A549 (cell line): ENCODE results near the gene MRAP2. TPM values are rescaled to one million over a fixed set of nuclear protein-coding genes. Genes with fewer than 3 reads are reported as not detected.

Experiments
- ATAC-seq, 2 experiments: fragments of 200-7000 bp in 1 of 2; fragments of >200 bp in 1 of 2; cut with Nextera tagmentation in 1 of 2; cut with Tn5 transposase in 1 of 2; 3 replicates each; pipeline versions ENCODE4 v1.8.0 to v1.9.1; 2018 to 2020; ENCODE audit warnings: mild to moderate bottlenecking in 1 of 2, moderate library complexity in 1 of 2
- CTCF ChIA-PET: fragments of 300-600 bp; sonication (Branson Sonifier 250); formaldehyde crosslinking; extraction: SDS; loops from one replicate; lab custom pipeline; 2021; ENCODE audit warnings: antibody characterized with exemption, inconsistent platforms; lab: Yijun Ruan, JAX
- POLR2A ChIA-PET: fragments of 350-600 bp; formaldehyde crosslinking; extraction: SDS; loops from one replicate; lab custom pipeline; 2021; ENCODE audit warnings: antibody characterized with exemption, inconsistent platforms; lab: Yijun Ruan, JAX
- DNase-seq, 2 experiments: peaks; one replicate each; pipeline versions ENCODE4 v3.0.0 to v3.0.0-alpha.2; 2011 to 2016; ENCODE audit warnings: low read depth in 1 of 2, low spot score in 1 of 2
- FAIRE-seq: peaks from 2 replicates; lab custom pipeline; 2011; peaks lifted over from hg19 to GRCh38; lab: Jason Lieb, UNC
- H3K27ac ChIP-seq, 2 experiments: fragments of >200 bp; sonication (Bioruptor Twin); formaldehyde crosslinking; 3 replicates each; pipeline ENCODE4 v1.5.1; 2016 to 2017
- H3K4me1 ChIP-seq: fragments of >200 bp; sonication (Bioruptor Twin); formaldehyde crosslinking; 3 replicates; pipeline ENCODE4 v1.6.1; 2016
- H3K4me2 ChIP-seq: fragments of >200 bp; sonication (Bioruptor Twin); formaldehyde crosslinking; 3 replicates; pipeline ENCODE4 v1.6.1; 2016
- H3K4me3 ChIP-seq: fragments of >200 bp; sonication (Bioruptor Twin); formaldehyde crosslinking; 3 replicates; pipeline ENCODE4 v1.5.1; 2016
- H3K9me3 ChIP-seq: fragments of >200 bp; sonication (Bioruptor Twin); formaldehyde crosslinking; 3 replicates; pipeline ENCODE4 v1.6.1; 2016
- CHD4 ChIP-seq: fragments of 200-600 bp; sonication (generic); IDR thresholded peaks from 2 replicates; pipeline ENCODE4 v1.6.1; 2016; ENCODE audit warnings: antibody characterized with exemption, mild to moderate bottlenecking, borderline replicate concordance
- EHF ChIP-seq: fragments of 250-450 bp; sonication (Bioruptor Pico); IDR thresholded peaks from 2 replicates; pipeline ENCODE4 v1.5.0; 2020; ENCODE audit warnings: mild to moderate bottlenecking
- EHMT2 ChIP-seq: fragments of 200-600 bp; sonication (generic); IDR thresholded peaks from 2 replicates; pipeline ENCODE4 v1.6.1; 2016; ENCODE audit warnings: antibody characterized with exemption, low read depth, mild to moderate bottlenecking, moderate library complexity
- HMGXB4 ChIP-seq: fragments of 250-450 bp; sonication (Bioruptor Pico); IDR thresholded peaks from 2 replicates; pipeline ENCODE4 v1.5.0; 2021; ENCODE audit warnings: mild to moderate bottlenecking, moderate library complexity, borderline replicate concordance
- JUNB ChIP-seq: fragments of >200 bp; sonication (Bioruptor Twin); formaldehyde crosslinking; IDR thresholded peaks from 2 replicates; pipeline ENCODE4 v1.6.1; 2016
- KDM1A ChIP-seq: fragments of 200-600 bp; sonication (generic); IDR thresholded peaks from 2 replicates; pipeline ENCODE4 v1.6.1; 2016; ENCODE audit warnings: low read depth, mild to moderate bottlenecking
- MAZ ChIP-seq: fragments of 150-350 bp; IDR thresholded peaks from 2 replicates; pipeline ENCODE4 v1.6.1; 2014; ENCODE audit warnings: antibody characterized with exemption, low read depth, low read length, borderline replicate concordance
- NFE2L2 ChIP-seq: fragments of 150-350 bp; conservative IDR thresholded peaks from 2 replicates; pipeline ENCODE4 v1.6.1; 2014; ENCODE audit warnings: low read length
- NPAS2 ChIP-seq: fragments of 250-450 bp; sonication (Bioruptor Pico); IDR thresholded peaks from 2 replicates; pipeline ENCODE4 v1.8.0; 2022; ENCODE audit warnings: mild to moderate bottlenecking, moderate library complexity, borderline replicate concordance
- NR3C1 ChIP-seq: fragments of >200 bp; sonication (Bioruptor Twin); formaldehyde crosslinking; IDR thresholded peaks from 3 replicates; pipeline ENCODE4 v1.6.1; 2017
- RAD21 ChIP-seq, 2 experiments: fragments of >200 bp in 1 of 2; sonication (Bioruptor Twin) in 1 of 2; formaldehyde crosslinking in 1 of 2; IDR thresholded peaks in 1 of 2; conservative IDR thresholded peaks in 1 of 2; 2 replicates in 1 of 2; 3 replicates in 1 of 2; pipeline ENCODE4 v1.6.1; 2012 to 2018; ENCODE audit warnings: inconsistent platforms in 1 of 2
- RCOR1 ChIP-seq: fragments of 150-350 bp; IDR thresholded peaks from 2 replicates; pipeline ENCODE4 v1.6.1; 2014; ENCODE audit warnings: antibody characterized with exemption, low read length, low read depth
- RNF2 ChIP-seq: fragments of 200-600 bp; sonication (generic); IDR thresholded peaks from 2 replicates; pipeline ENCODE4 v1.6.1; 2016; ENCODE audit warnings: low read depth, mild to moderate bottlenecking, antibody characterized with exemption, moderate library complexity, borderline replicate concordance
- SREBF2 ChIP-seq: fragments of 450-650 bp; IDR thresholded peaks from 2 replicates; pipeline ENCODE4 v1.6.1; 2014; ENCODE audit warnings: mild to moderate bottlenecking, moderate library complexity
- TFCP2L1 ChIP-seq: fragments of 250-450 bp; sonication (Bioruptor Pico); IDR thresholded peaks from 2 replicates; pipeline ENCODE4 v1.5.0; 2021; ENCODE audit warnings: mild to moderate bottlenecking
- TP53 ChIP-seq: fragments of 250-450 bp; sonication (Bioruptor Pico); IDR thresholded peaks from 2 replicates; pipeline ENCODE4 v1.5.0; 2021; ENCODE audit warnings: mild to moderate bottlenecking, moderate library complexity
- ZC3H11A ChIP-seq: fragments of 450-650 bp; IDR thresholded peaks from 2 replicates; pipeline ENCODE4 v1.6.1; 2014; ENCODE audit warnings: antibody characterized with exemption, mild to moderate bottlenecking
- polyA plus RNA-seq, 4 experiments: library from polyadenylated mRNA; depleted of rRNA in 3 of 4; stranded (reverse); fragments of >200 nt; fragmentation: RNase III in 1 of 4; extraction: RNeasy Plus Mini Kit Qiagen cat#74134 plus additional on column Dnase treatment in 1 of 4; gene quantifications; 2 replicates in 3 of 4; 3 replicates in 1 of 4; pipeline ENCODE4 v1.2.3, GENCODE V29; 2011 to 2017
- TF ChIP-seq, protein P1 (sequence below): IDR thresholded peaks from 2 replicates; pipeline ENCODE4 v1.6.1; 2012; ENCODE audit warnings: low read depth, borderline replicate concordance
- TF ChIP-seq, protein P2 (sequence below): fragments of 150-350 bp; IDR thresholded peaks from 2 replicates; pipeline ENCODE4 v1.6.1; 2014; ENCODE audit warnings: low read depth, mild to moderate bottlenecking, low read length
- TF ChIP-seq, protein P3 (sequence below): fragments of 200-600 bp; sonication (generic); IDR thresholded peaks from 2 replicates; pipeline ENCODE4 v1.6.1; 2016; ENCODE audit warnings: antibody characterized with exemption, mild to moderate bottlenecking, moderate library complexity
- TF ChIP-seq, protein P4 (sequence below): fragments of 250-450 bp; sonication (Bioruptor Pico); IDR thresholded peaks from 2 replicates; pipeline ENCODE4 v1.5.0; 2020; ENCODE audit warnings: low read depth, mild to moderate bottlenecking, moderate library complexity
- TF ChIP-seq, protein P5 (sequence below): fragments of >200 bp; sonication (Bioruptor Twin); formaldehyde crosslinking; IDR thresholded peaks from 2 replicates; pipeline ENCODE4 v1.6.1; 2016

Gene MRAP2
- polyA plus RNA-seq, 2 of the 4 experiments (the other 2 are of a cell fraction) = 0.75 to 2.2 TPM

- TF ChIP-seq, protein P1, sequence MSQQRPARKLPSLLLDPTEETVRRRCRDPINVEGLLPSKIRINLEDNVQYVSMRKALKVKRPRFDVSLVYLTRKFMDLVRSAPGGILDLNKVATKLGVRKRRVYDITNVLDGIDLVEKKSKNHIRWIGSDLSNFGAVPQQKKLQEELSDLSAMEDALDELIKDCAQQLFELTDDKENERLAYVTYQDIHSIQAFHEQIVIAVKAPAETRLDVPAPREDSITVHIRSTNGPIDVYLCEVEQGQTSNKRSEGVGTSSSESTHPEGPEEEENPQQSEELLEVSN = no peak
- TF ChIP-seq EHMT2 = no peak
- TF ChIP-seq ZC3H11A = no peak
Observed at GRCh38 chr6:84059082-84059481, 25.5 kb downstream of the MRAP2 start (continued).

- no peaks in the 10 kb centered on the region for H3K4me1 ChIP-seq
- ChIA-PET CTCF (no interaction called here), POLR2A (no interaction called here)
- DNase-seq (no peak), FAIRE-seq (no peak), ATAC-seq (no peak)
- H3K4me2 ChIP-seq = no peak overlapping the region
- no peak overlapping the region for H3K27ac ChIP-seq
- no peak overlapping the region for H3K4me3 ChIP-seq
- no peaks in the 10 kb centered on the region for H3K9me3 ChIP-seq
- TF ChIP-seq KDM1A (no peak), MAZ (no peak), SREBF2 (no peak), NR3C1 (no peak), CHD4 (no peak), RCOR1 (no peak), EHF (CRISPR knock-in tag) (no peak), RAD21 (conservative IDR thresholded peaks at IDR 0.05 in 1 of 2, IDR thresholded peaks at IDR 0.05 in 1 of 2) (no peak), TFCP2L1 (CRISPR knock-in tag) (no peak), HMGXB4 (CRISPR knock-in tag) (no peak), JUNB (no peak), TP53 (CRISPR knock-in tag) (no peak), NPAS2 (CRISPR knock-in tag) (no peak), NFE2L2 (no peak), ZC3H11A (no peak), RNF2 (no peak)
- TF ChIP-seq, protein P2, sequence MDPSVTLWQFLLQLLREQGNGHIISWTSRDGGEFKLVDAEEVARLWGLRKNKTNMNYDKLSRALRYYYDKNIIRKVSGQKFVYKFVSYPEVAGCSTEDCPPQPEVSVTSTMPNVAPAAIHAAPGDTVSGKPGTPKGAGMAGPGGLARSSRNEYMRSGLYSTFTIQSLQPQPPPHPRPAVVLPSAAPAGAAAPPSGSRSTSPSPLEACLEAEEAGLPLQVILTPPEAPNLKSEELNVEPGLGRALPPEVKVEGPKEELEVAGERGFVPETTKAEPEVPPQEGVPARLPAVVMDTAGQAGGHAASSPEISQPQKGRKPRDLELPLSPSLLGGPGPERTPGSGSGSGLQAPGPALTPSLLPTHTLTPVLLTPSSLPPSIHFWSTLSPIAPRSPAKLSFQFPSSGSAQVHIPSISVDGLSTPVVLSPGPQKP = no peak
- TF ChIP-seq, protein P3, sequence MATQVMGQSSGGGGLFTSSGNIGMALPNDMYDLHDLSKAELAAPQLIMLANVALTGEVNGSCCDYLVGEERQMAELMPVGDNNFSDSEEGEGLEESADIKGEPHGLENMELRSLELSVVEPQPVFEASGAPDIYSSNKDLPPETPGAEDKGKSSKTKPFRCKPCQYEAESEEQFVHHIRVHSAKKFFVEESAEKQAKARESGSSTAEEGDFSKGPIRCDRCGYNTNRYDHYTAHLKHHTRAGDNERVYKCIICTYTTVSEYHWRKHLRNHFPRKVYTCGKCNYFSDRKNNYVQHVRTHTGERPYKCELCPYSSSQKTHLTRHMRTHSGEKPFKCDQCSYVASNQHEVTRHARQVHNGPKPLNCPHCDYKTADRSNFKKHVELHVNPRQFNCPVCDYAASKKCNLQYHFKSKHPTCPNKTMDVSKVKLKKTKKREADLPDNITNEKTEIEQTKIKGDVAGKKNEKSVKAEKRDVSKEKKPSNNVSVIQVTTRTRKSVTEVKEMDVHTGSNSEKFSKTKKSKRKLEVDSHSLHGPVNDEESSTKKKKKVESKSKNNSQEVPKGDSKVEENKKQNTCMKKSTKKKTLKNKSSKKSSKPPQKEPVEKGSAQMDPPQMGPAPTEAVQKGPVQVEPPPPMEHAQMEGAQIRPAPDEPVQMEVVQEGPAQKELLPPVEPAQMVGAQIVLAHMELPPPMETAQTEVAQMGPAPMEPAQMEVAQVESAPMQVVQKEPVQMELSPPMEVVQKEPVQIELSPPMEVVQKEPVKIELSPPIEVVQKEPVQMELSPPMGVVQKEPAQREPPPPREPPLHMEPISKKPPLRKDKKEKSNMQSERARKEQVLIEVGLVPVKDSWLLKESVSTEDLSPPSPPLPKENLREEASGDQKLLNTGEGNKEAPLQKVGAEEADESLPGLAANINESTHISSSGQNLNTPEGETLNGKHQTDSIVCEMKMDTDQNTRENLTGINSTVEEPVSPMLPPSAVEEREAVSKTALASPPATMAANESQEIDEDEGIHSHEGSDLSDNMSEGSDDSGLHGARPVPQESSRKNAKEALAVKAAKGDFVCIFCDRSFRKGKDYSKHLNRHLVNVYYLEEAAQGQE = no peak
- TF ChIP-seq, protein P4, sequence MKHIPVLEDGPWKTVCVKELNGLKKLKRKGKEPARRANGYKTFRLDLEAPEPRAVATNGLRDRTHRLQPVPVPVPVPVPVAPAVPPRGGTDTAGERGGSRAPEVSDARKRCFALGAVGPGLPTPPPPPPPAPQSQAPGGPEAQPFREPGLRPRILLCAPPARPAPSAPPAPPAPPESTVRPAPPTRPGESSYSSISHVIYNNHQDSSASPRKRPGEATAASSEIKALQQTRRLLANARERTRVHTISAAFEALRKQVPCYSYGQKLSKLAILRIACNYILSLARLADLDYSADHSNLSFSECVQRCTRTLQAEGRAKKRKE (CRISPR knock-in tag) = no peak
- TF ChIP-seq, protein P5, sequence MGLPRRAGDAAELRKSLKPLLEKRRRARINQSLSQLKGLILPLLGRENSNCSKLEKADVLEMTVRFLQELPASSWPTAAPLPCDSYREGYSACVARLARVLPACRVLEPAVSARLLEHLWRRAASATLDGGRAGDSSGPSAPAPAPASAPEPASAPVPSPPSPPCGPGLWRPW = no peak
Observed at GRCh38 chr6:84061174-84061573, 27.6 kb downstream of the MRAP2 start.
